ENCODE results near the gene ZNF554. TPM values are rescaled to one million over a fixed set of nuclear protein-coding genes. Genes with fewer than 3 reads are reported as not detected.
"Not testable (repeated sequence)": the region's sequence is repeated elsewhere in the genome, so short reads cannot be mapped to it uniquely, and the experiment has no call there.

Gene ZNF554
- total RNA-seq, 1 donor from 2014 or later, result 6.5 TPM

GRCh38 chr19:2866495-2867024 is 46.9 kb downstream of the ZNF554 start:
- no peak for DNase-seq (ENCODE audit: low read depth)

- DNase-seq (ENCODE audit: low read depth), result peak; percentile 100
These were observed 47.6 kb downstream of the ZNF554 start, which contains the start of gene ZNF556 for GRCh38 chr19:2867025-2867991. TSS of gene ZNF556 (plus strand) at chr19:2867335. CDS start at chr19:2867422, 87 bp downstream.

- DNase-seq (ENCODE audit: low read depth), result peak; percentile 51
These were observed 50.0 kb downstream of the ZNF554 start for GRCh38 chr19:2869618-2870017.

- DNase-seq (ENCODE audit: low read depth), result not testable (repeated sequence)
These were observed 52.5 kb downstream of the ZNF554 start for GRCh38 chr19:2872175-2872574.

- DNase-seq (ENCODE audit: low read depth), result no peak
These were observed 58.0 kb downstream of the ZNF554 start for GRCh38 chr19:2877398-2878331.

- DNase-seq (ENCODE audit: low read depth), result no peak
These were observed 64.2 kb downstream of the ZNF554 start for GRCh38 chr19:2883686-2884439.

GRCh38 chr19:2885736-2886135 is 66.1 kb downstream of the ZNF554 start:
- DNase-seq (ENCODE audit: low read depth), result no peak

Other genes starting within 250 kb of the ZNF554 start
- not detected in 2 replicates for gene GNG7, start 117.2 kb upstream of the ZNF554 start, total RNA-seq
- gene DIRAS1, start 98.5 kb upstream of the ZNF554 start, total RNA-seq, result 4.2 and 4.5 TPM in 2 replicates
- gene SLC39A3, start 79.9 kb upstream of the ZNF554 start, total RNA-seq, result 35.5 and 41.8 TPM in 2 replicates
- 82.5 and 99.4 TPM in 2 replicates for gene SGTA, start 36.6 kb upstream of the ZNF554 start, total RNA-seq
- 102 and 142 TPM in 2 replicates for gene THOP1, start 34.4 kb upstream of the ZNF554 start, total RNA-seq
- gene ZNF555, start 21.6 kb downstream of the ZNF554 start, total RNA-seq, result 25.2 and 29.1 TPM in 2 replicates
- gene ZNF556, start 47.5 kb downstream of the ZNF554 start, total RNA-seq, result 44.2 and 78.5 TPM in 2 replicates
- gene ZNF57, start 81.1 kb downstream of the ZNF554 start, total RNA-seq, result 4.0 TPM in 2 replicates
- 4.0 and 4.5 TPM in 2 replicates for gene ZNF77, start 125.1 kb downstream of the ZNF554 start, total RNA-seq
- gene TLE6, start 157.7 kb downstream of the ZNF554 start, total RNA-seq, result not detected in 2 replicates
- 0.08 TPM in 1 of 2 replicates, not detected in the other for gene TLE2, start 209.4 kb downstream of the ZNF554 start, total RNA-seq
- gene TLE5, start 242.6 kb downstream of the ZNF554 start, total RNA-seq, result 295 and 328 TPM in 2 replicates

All from myocyte (in vitro differentiated cells).